Panc1 (cell line): ENCODE data around the gene UPF1. TPM values are rescaled to one million over a fixed set of nuclear protein-coding genes. Genes with fewer than 3 reads are reported as not detected.

Experiments used
- ATAC-seq: fragments of 200-7000 bp; cut with Tn5 transposase; 2 replicates; pipeline ENCODE4 v1.9.1; 2020; ENCODE audit warnings: mild to moderate bottlenecking, moderate library complexity
- BruUV-seq: library from RNA; stranded (reverse); fragments of 400-500 nt; replicated peaks from 2 replicates; lab custom pipeline; 2021; lab: Mats Ljungman, UMichigan
- CTCF ChIA-PET: fragments of 300-600 bp; sonication (Branson Sonifier 250); formaldehyde crosslinking; loops from one replicate; lab custom pipeline; 2022; ENCODE audit warnings: antibody characterized with exemption; lab: Charles Lee
- POLR2A ChIA-PET: fragments of 300-600 bp; sonication (Branson Sonifier 250); formaldehyde crosslinking; loops from one replicate; lab custom pipeline; 2022; ENCODE audit warnings: antibody characterized with exemption; lab: Charles Lee
- DNase-seq: peaks from one replicate; pipeline ENCODE4 v3.0.0-alpha.2; 2010; ENCODE audit warnings: low read depth, low spot score
- H3K27ac ChIP-seq: 2 replicates; pipeline ENCODE4 v1.5.1; 2011; ENCODE audit warnings: mild to moderate bottlenecking, low read length, inconsistent platforms
- H3K27me3 ChIP-seq: fragments of 200-500 bp; sonication (Bioruptor generic); 2 replicates; pipeline ENCODE4 v1.6.0; 2014; ENCODE audit warnings: low read length, inconsistent platforms; ENCODE audit not compliant: control insufficient read depth, insufficient read depth
- H3K36me3 ChIP-seq: fragments of 200-500 bp; sonication (Bioruptor generic); 2 replicates; pipeline ENCODE4 v1.5.1; 2014; ENCODE audit warnings: inconsistent platforms, mild to moderate bottlenecking, low read length, moderate library complexity; ENCODE audit not compliant: control insufficient read depth, insufficient read depth
- H3K4me1 ChIP-seq: 2 replicates; pipeline ENCODE4 v1.5.1; 2011; ENCODE audit warnings: inconsistent platforms, mild to moderate bottlenecking, low read length, moderate library complexity; ENCODE audit not compliant: control insufficient read depth, insufficient read depth
- H3K4me3 ChIP-seq, 2 experiments: 2 replicates each; pipeline ENCODE4 v1.5.1; 2011 to 2012; ENCODE audit warnings: low read depth in 2 of 2, low read length in 2 of 2, mild to moderate bottlenecking in 2 of 2, inconsistent platforms in 1 of 2, moderate library complexity in 1 of 2
- H3K9me3 ChIP-seq: fragments of 200-500 bp; sonication (Bioruptor generic); 2 replicates; pipeline ENCODE4 v1.5.1; 2014; ENCODE audit warnings: low read depth, mild to moderate bottlenecking, inconsistent platforms, low read length, moderate library complexity; ENCODE audit not compliant: control insufficient read depth, insufficient read depth
- CTCF ChIP-seq: fragments of 450-650 bp; IDR thresholded peaks from 2 replicates; pipeline ENCODE4 v1.5.1; 2017; ENCODE audit warnings: mild to moderate bottlenecking
- POLR2AphosphoS5 ChIP-seq: IDR thresholded peaks from 2 replicates; pipeline ENCODE4 v1.6.1; 2012; ENCODE audit warnings: mild to moderate bottlenecking, low read depth, low read length, moderate library complexity
- REST ChIP-seq, 2 experiments: IDR thresholded peaks; 2 replicates each; pipeline ENCODE4 v1.6.1; 2011 to 2012; ENCODE audit warnings: low read depth in 2 of 2, control low read depth in 1 of 2, low read length in 1 of 2, mild to moderate bottlenecking in 1 of 2, moderate library complexity in 1 of 2; ENCODE audit not compliant: insufficient read depth in 1 of 2
- SIN3A ChIP-seq: IDR thresholded peaks from 2 replicates; pipeline ENCODE4 v1.6.1; 2012; ENCODE audit warnings: low read depth, mild to moderate bottlenecking, low read length, moderate library complexity, borderline replicate concordance; ENCODE audit not compliant: insufficient read depth
- TCF7L2 ChIP-seq: IDR thresholded peaks from 2 replicates; pipeline ENCODE4 v1.6.1; 2011; ENCODE audit warnings: mild to moderate bottlenecking, low read depth, low read length, inconsistent platforms
- in situ Hi-C: cut with HindIII; loops from 2 replicates; pipeline ENCODE4 v1.10.0; 2016; ENCODE audit warnings: low sequenced_read_pairs, low pct_unique_long_range_greater_than_20kb
- intact Hi-C: fragments of 100-400 bp; cut with micrococcal nuclease; formaldehyde crosslinking; loops from one replicate; pipeline ENCODE4 v1.10.0; 2022; ENCODE audit not compliant: unreplicated experiment
- total RNA-seq: library from RNA; stranded (reverse); gene quantifications from one replicate; pipeline ENCODE4 v1.2.1, GENCODE V29; 2021; ENCODE audit not compliant: unreplicated experiment

UPF1 gene
- total RNA-seq, 1 experiment from 2014 or later = 62.2 TPM

- peaks cover 10% of the 10 kb centered on the region for H3K36me3 ChIP-seq
- no peak overlapping the region for H3K4me3 ChIP-seq
- BruUV-seq = no TSS peak
- POLR2A ChIA-PET = interaction anchor here (0.6 kb wide), 1 partner anchor 112 kb away, joined by 9 read pairs; no protein-coding TSS in a partner anchor
- H3K27me3 ChIP-seq = no peaks in the 10 kb centered on the region
- ATAC-seq (no peak), DNase-seq (no peak)
- no peak for TF ChIP-seq POLR2AphosphoS5
- no peak for TF ChIP-seq SIN3A
- no peaks in the 10 kb centered on the region for H3K9me3 ChIP-seq
- intact Hi-C loops = no loop called here
- CTCF ChIA-PET = no interaction called here
- no peak overlapping the region for H3K27ac ChIP-seq
- no peaks in the 10 kb centered on the region for H3K4me1 ChIP-seq
- in situ Hi-C loops = no loop called here
Observed at GRCh38 chr19:18859676-18860301, 28.0 kb downstream of the UPF1 start.

- TF ChIP-seq POLR2AphosphoS5 (no peak), TCF7L2 (no peak), REST (IDR thresholded peaks at IDR 0.05; ENCODE audit: insufficient read depth in 1 of 2, low read depth in 2 of 2, low read length in 1 of 2) (no peak), CTCF (no peak), SIN3A (no peak)
- CTCF ChIA-PET = no interaction called here
- H3K4me3 ChIP-seq = no peak overlapping the region
- H3K9me3 ChIP-seq = no peaks in the 10 kb centered on the region
- no peak for ATAC-seq
- no peaks in the 10 kb centered on the region for H3K4me1 ChIP-seq
- no peak overlapping the region for H3K27ac ChIP-seq
- intact Hi-C loops = no loop called here
- in situ Hi-C loops = no loop called here
- H3K27me3 ChIP-seq = no peaks in the 10 kb centered on the region
- H3K36me3 ChIP-seq = peaks cover 7% of the 10 kb centered on the region
- POLR2A ChIA-PET = no interaction called here
- no TSS peak for BruUV-seq
- no peak for DNase-seq
Observed at GRCh38 chr19:18860302-18860700, 28.5 kb downstream of the UPF1 start.

GRCh38 chr19:18860725-18861124 lies 29.0 kb downstream of the UPF1 start:
- in situ Hi-C loops = no loop called here
- Histone ChIP-seq H3K36me3 (peaks cover 7% of the 10 kb centered on the region), H3K9me3 (no peaks in the 10 kb centered on the region), H3K27ac (no peak overlapping the region), H3K27me3 (no peaks in the 10 kb centered on the region), H3K4me1 (no peaks in the 10 kb centered on the region), H3K4me3 (no peak overlapping the region)
- POLR2A ChIA-PET = no interaction called here
- no peak for DNase-seq
- BruUV-seq = no TSS peak
- intact Hi-C loops = no loop called here
- CTCF ChIA-PET = no interaction called here
- ATAC-seq = no peak
- TF ChIP-seq TCF7L2 (no peak), POLR2AphosphoS5 (no peak), SIN3A (no peak), CTCF (no peak), REST (IDR thresholded peaks at IDR 0.05; ENCODE audit: insufficient read depth in 1 of 2, low read depth in 2 of 2, low read length in 1 of 2) (no peak)
